ENCODE measurements around the gene AFG3L2. TPM values are rescaled to one million over a fixed set of nuclear protein-coding genes. Genes with fewer than 3 reads are reported as not detected.

Gene AFG3L2
- total RNA-seq, 1 experiment from 2014 or later, result 73.5 TPM

- H2BK5ac ChIP-seq (ENCODE audit: insufficient read length, low read length), result no peak overlapping the region
- no peak for TF ChIP-seq CTCF (conservative IDR thresholded peaks at IDR 0.05)
Observed at GRCh38 chr18:12393998-12394397, 17.0 kb upstream of the AFG3L2 start.

More at GRCh38 chr18:12393998-12394397, 17.0 kb upstream of the AFG3L2 start:
- no peak overlapping the region for H3K27ac Mint-ChIP-seq
- H3K9me3 Mint-ChIP-seq, result no peaks in the 10 kb centered on the region
- Histone ChIP-seq H2AK5ac (ENCODE audit: insufficient read length, low read length) (no peak overlapping the region), H3K9me3 (ENCODE audit: control insufficient read depth, low read depth, low read length) (no peaks in the 10 kb centered on the region), H2AFZ (ENCODE audit: low read length) (no peak overlapping the region), H2BK20ac (ENCODE audit: low read depth, low read length, poor library complexity, severe bottlenecking) (no peak overlapping the region), H3K4ac (ENCODE audit: low read depth, low read length) (no peak overlapping the region), H4K5ac (ENCODE audit: insufficient read length, low read depth, low read length) (no peak overlapping the region), H2BK15ac (ENCODE audit: low read depth, low read length) (no peak overlapping the region), H2BK120ac (ENCODE audit: low read depth, low read length, poor library complexity, severe bottlenecking) (no peak overlapping the region), H3K9ac (ENCODE audit: extremely low read depth, insufficient read length, low read length) (no peak overlapping the region), H3K14ac (ENCODE audit: insufficient read depth, low read length) (no peak overlapping the region), H3K27ac (ENCODE audit: insufficient read length, low read depth, low read length) (no peak overlapping the region), H3T11ph (ENCODE audit: low read length) (no peak overlapping the region), H2BK12ac (ENCODE audit: insufficient read length, low read depth, low read length) (no peak overlapping the region), H3K23me2 (ENCODE audit: insufficient read length, low read depth, low read length, poor library complexity, severe bottlenecking) (no peaks in the 10 kb centered on the region), H3K79me1 (ENCODE audit: insufficient read depth, low read depth, low read length, poor library complexity, severe bottlenecking) (no peaks in the 10 kb centered on the region), H4K20me1 (ENCODE audit: control insufficient read depth, insufficient read depth, insufficient read length) (no peaks in the 10 kb centered on the region), H4K91ac (ENCODE audit: insufficient read length, low read depth, low read length) (no peak overlapping the region), H4K8ac (replicated peaks; ENCODE audit: insufficient read length, low read depth, low read length) (no peak overlapping the region), H3K56ac (ENCODE audit: insufficient read length, low read depth, low read length) (no peak overlapping the region), H3K4me2 (ENCODE audit: insufficient read depth, insufficient read length, low read length) (no peak overlapping the region), H3K23ac (ENCODE audit: insufficient read length, low read depth, low read length) (no peak overlapping the region), H3K18ac (ENCODE audit: insufficient read length, low read depth, low read length) (no peak overlapping the region), H3K4me1 (ENCODE audit: insufficient read depth, low read length) (no peaks in the 10 kb centered on the region), H3K79me2 (ENCODE audit: insufficient read depth, low read length) (no peaks in the 10 kb centered on the region), H3K27me3 (ENCODE audit: insufficient read depth, low read length) (no peaks in the 10 kb centered on the region)
- WGBS (ENCODE audit: extremely low coverage, insufficient read length, low lambda C conversion rate), result no CpG with 5 or more reads among the region's 6 CpGs
- no peak overlapping the region for H3K4me3 Mint-ChIP-seq
- H3K27me3 Mint-ChIP-seq (ENCODE audit: low read depth), result no peaks in the 10 kb centered on the region; the same call in 1 of the 2 replicates
- no peaks in the 10 kb centered on the region for H3K36me3 Mint-ChIP-seq (ENCODE audit: insufficient read depth in 1 of 3, low read depth in 3 of 3)
- DNase-seq, result no peak
- peaks cover 15 to 16% of the 10 kb centered on the region in 2 experiments; a peak in 3 of 4 replicates for H3K4me1 Mint-ChIP-seq
